Astrocyte (in vitro differentiated cells and primary cell): Measurements from ENCODE around the gene SRRM1. TPM values are rescaled to one million over a fixed set of nuclear protein-coding genes. Genes with fewer than 3 reads are reported as not detected.
"Not testable (repeated sequence)": the region's sequence is repeated elsewhere in the genome, so short reads cannot be mapped to it uniquely, and the experiment has no call there.

Experiments used
- DNase-seq: peaks from one replicate; pipeline ENCODE4 v3.0.0-alpha.2; 2010; ENCODE audit warnings: low read depth
- FAIRE-seq: peaks from 2 replicates; lab custom pipeline; 2011; peaks lifted over from hg19 to GRCh38; lab: Jason Lieb, UNC
- H2AFZ ChIP-seq: 2 replicates; pipeline ENCODE4 v1.6.0; 2012; ENCODE audit warnings: low read depth, low read length, inconsistent platforms
- H3K27ac ChIP-seq: 2 replicates; pipeline ENCODE4 v1.5.1; 2011; ENCODE audit warnings: low read depth, low read length, inconsistent platforms
- H3K27me3 ChIP-seq: 2 replicates; pipeline ENCODE4 v1.6.0; 2011; ENCODE audit warnings: low read length, inconsistent platforms; ENCODE audit not compliant: insufficient read depth
- H3K36me3 ChIP-seq: 2 replicates; pipeline ENCODE4 v1.5.1; 2011; ENCODE audit warnings: low read length, inconsistent platforms; ENCODE audit not compliant: insufficient read depth
- H3K4me1 ChIP-seq: 2 replicates; pipeline ENCODE4 v1.5.1; 2011; ENCODE audit warnings: low read length, inconsistent platforms; ENCODE audit not compliant: insufficient read depth
- H3K4me2 ChIP-seq: 2 replicates; pipeline ENCODE4 v1.6.0; 2012; ENCODE audit warnings: low read length, inconsistent platforms
- H3K4me3 ChIP-seq: 2 replicates; pipeline ENCODE4 v1.5.1; 2011; ENCODE audit warnings: low read depth, mild to moderate bottlenecking, low read length, inconsistent platforms; ENCODE audit not compliant: insufficient read depth
- H3K79me2 ChIP-seq: 2 replicates; pipeline ENCODE4 v1.6.0; 2012; ENCODE audit warnings: mild to moderate bottlenecking, low read length, inconsistent platforms; ENCODE audit not compliant: insufficient read depth
- H3K9ac ChIP-seq: 2 replicates; pipeline ENCODE4 v1.6.0; 2012; ENCODE audit warnings: mild to moderate bottlenecking, low read length, inconsistent platforms
- H3K9me3 ChIP-seq: 2 replicates; pipeline ENCODE4 v1.5.1; 2012; ENCODE audit warnings: low read depth, mild to moderate bottlenecking, low read length, inconsistent platforms; ENCODE audit not compliant: insufficient read depth
- H4K20me1 ChIP-seq: 2 replicates; pipeline ENCODE4 v1.6.0; 2012; ENCODE audit warnings: low read length, inconsistent platforms; ENCODE audit not compliant: insufficient read depth
- H3K27ac Mint-ChIP-seq: one replicate; pipeline ENCODE4 v1.8.0; 2021; ENCODE audit warnings: mild to moderate bottlenecking, mixed read lengths; ENCODE audit not compliant: unreplicated experiment
- H3K27me3 Mint-ChIP-seq: one replicate; pipeline ENCODE4 v1.8.0; 2021; ENCODE audit warnings: low read depth, mixed read lengths; ENCODE audit not compliant: unreplicated experiment
- H3K36me3 Mint-ChIP-seq: one replicate; pipeline ENCODE4 v1.8.0; 2021; ENCODE audit warnings: low read depth, mixed read lengths; ENCODE audit not compliant: unreplicated experiment
- H3K4me1 Mint-ChIP-seq: one replicate; pipeline ENCODE4 v1.8.0; 2021; ENCODE audit warnings: low read depth, mixed read lengths; ENCODE audit not compliant: unreplicated experiment
- H3K4me3 Mint-ChIP-seq: one replicate; pipeline ENCODE4 v1.8.0; 2021; ENCODE audit warnings: mild to moderate bottlenecking, moderate library complexity, mixed read lengths; ENCODE audit not compliant: unreplicated experiment
- H3K9me3 Mint-ChIP-seq: one replicate; pipeline ENCODE4 v1.8.0; 2021; ENCODE audit warnings: mild to moderate bottlenecking, mixed read lengths; ENCODE audit not compliant: unreplicated experiment
- CTCF ChIP-seq: IDR thresholded peaks from 2 replicates; pipeline ENCODE4 v1.5.1; 2011; ENCODE audit warnings: low read depth, mild to moderate bottlenecking, inconsistent platforms, low read length, moderate library complexity; ENCODE audit not compliant: insufficient read depth
- EZH2 ChIP-seq: IDR thresholded peaks from 2 replicates; pipeline ENCODE4 v1.6.1; 2012; ENCODE audit warnings: mild to moderate bottlenecking, low read length, inconsistent platforms; ENCODE audit not compliant: insufficient read depth
- total RNA-seq: library from RNA; stranded (reverse); gene quantifications from 2 replicates; pipeline ENCODE4 v1.2.1, GENCODE V29; 2021

The SRRM1 gene
- total RNA-seq, 1 donor from 2014 or later: 138 TPM

- Histone ChIP-seq H3K79me2 (no peaks in the 10 kb centered on the region), H4K20me1 (no peaks in the 10 kb centered on the region), H3K4me1 (peaks cover 38% of the 10 kb centered on the region), H3K36me3 (no peaks in the 10 kb centered on the region), H3K27ac (no peak overlapping the region), H3K9me3 (no peaks in the 10 kb centered on the region), H3K27me3 (no peaks in the 10 kb centered on the region), H3K4me2 (no peak overlapping the region), H2AFZ (no peak overlapping the region), H3K9ac (no peak overlapping the region), H3K4me3 (no peak overlapping the region)
- Mint-ChIP-seq H3K9me3 (peaks cover 5% of the 10 kb centered on the region), H3K27me3 (no peaks in the 10 kb centered on the region), H3K27ac (no peak overlapping the region), H3K4me3 (no peak overlapping the region), H3K36me3 (peaks cover 6% of the 10 kb centered on the region), H3K4me1 (peaks cover 11% of the 10 kb centered on the region)
- DNase-seq (no peak), FAIRE-seq (no peak)
- TF ChIP-seq CTCF (no peak), EZH2 (no peak)
Measured at GRCh38 chr1:24717887-24718650, 75.0 kb downstream of the SRRM1 start.

DNA sequence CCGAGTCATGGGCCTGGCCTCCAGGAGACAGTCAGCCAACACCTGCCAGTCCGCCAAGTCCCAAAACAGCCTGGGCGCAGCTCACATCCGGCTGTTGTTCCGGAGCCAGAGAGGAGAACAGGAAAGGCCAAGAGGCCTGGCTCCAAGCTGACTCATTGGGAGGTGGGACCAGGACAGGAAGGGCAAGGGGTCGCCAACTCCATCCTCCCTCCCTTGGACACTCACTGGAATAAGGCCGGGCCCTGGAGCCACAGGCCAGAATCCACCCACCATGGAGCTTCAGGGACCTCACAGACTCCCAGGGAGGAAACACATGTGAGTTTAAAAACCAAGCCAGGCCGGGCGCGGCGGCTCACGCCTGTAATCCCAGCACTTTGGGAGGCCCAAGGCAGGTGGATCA is 77.0 kb downstream of the SRRM1 start:
- H2AFZ ChIP-seq: peak overlapping the region; percentile 53
- no peak overlapping the region for H3K4me2 ChIP-seq
- FAIRE-seq (no peak), DNase-seq (peak; percentile 86)
- H3K27me3 ChIP-seq: no peaks in the 10 kb centered on the region
- no peak overlapping the region for H3K4me3 ChIP-seq
- H3K36me3 Mint-ChIP-seq: peaks cover 6% of the 10 kb centered on the region
- peaks cover 5% of the 10 kb centered on the region for H3K9me3 Mint-ChIP-seq
- no peaks in the 10 kb centered on the region for H3K27me3 Mint-ChIP-seq
- no peak overlapping the region for H3K27ac Mint-ChIP-seq
- H3K4me1 Mint-ChIP-seq: peaks cover 18% of the 10 kb centered on the region
- H3K4me1 ChIP-seq: peaks cover 29% of the 10 kb centered on the region
- H3K79me2 ChIP-seq: no peaks in the 10 kb centered on the region
- H3K9ac ChIP-seq: no peak overlapping the region
- H3K9me3 ChIP-seq: no peaks in the 10 kb centered on the region
- no peak overlapping the region for H3K4me3 Mint-ChIP-seq
- H3K27ac ChIP-seq: peak overlapping the region; percentile 50
- no peaks in the 10 kb centered on the region for H4K20me1 ChIP-seq
- H3K36me3 ChIP-seq: no peaks in the 10 kb centered on the region
- TF ChIP-seq EZH2 (no peak), CTCF (no peak)

GRCh38 chr1:24721533-24721932 is 78.4 kb downstream of the SRRM1 start:
- Histone ChIP-seq H3K9me3 (no peaks in the 10 kb centered on the region), H3K79me2 (no peaks in the 10 kb centered on the region), H2AFZ (no peak overlapping the region), H3K9ac (no peak overlapping the region), H4K20me1 (no peaks in the 10 kb centered on the region), H3K36me3 (no peaks in the 10 kb centered on the region), H3K27me3 (no peaks in the 10 kb centered on the region), H3K4me3 (no peak overlapping the region), H3K27ac (no peak overlapping the region), H3K4me2 (no peak overlapping the region), H3K4me1 (peaks cover 30% of the 10 kb centered on the region)
- Mint-ChIP-seq H3K4me3 (no peak overlapping the region), H3K9me3 (peaks cover 4% of the 10 kb centered on the region), H3K36me3 (peaks cover 6% of the 10 kb centered on the region), H3K4me1 (peaks cover 25% of the 10 kb centered on the region), H3K27ac (no peak overlapping the region), H3K27me3 (no peaks in the 10 kb centered on the region)
- DNase-seq (no peak), FAIRE-seq (no peak)
- no peak for TF ChIP-seq CTCF

GRCh38 chr1:24722073-24723035 is 79.3 kb downstream of the SRRM1 start:
- not testable (repeated sequence) for H3K27me3 ChIP-seq, DNase-seq, H3K27me3 Mint-ChIP-seq, H3K9me3 Mint-ChIP-seq, H3K36me3 ChIP-seq, H3K36me3 Mint-ChIP-seq, H3K9me3 ChIP-seq, H4K20me1 ChIP-seq, H3K27ac ChIP-seq, H3K4me3 ChIP-seq, H3K4me3 Mint-ChIP-seq, H3K4me2 ChIP-seq, H3K79me2 ChIP-seq, H2AFZ ChIP-seq, FAIRE-seq, H3K9ac ChIP-seq
- Mint-ChIP-seq H3K27ac (peak overlapping the region; percentile 34), H3K4me1 (peaks cover 32% of the 10 kb centered on the region)
- H3K4me1 ChIP-seq: peaks cover 31% of the 10 kb centered on the region
